Stimulated activated CD8-positive, alpha-beta memory T cell treated with anti-CD3 and anti-CD28 coated beads, Interleukin-4, amount 100 ng/mL, for 4 hours (primary cell): ENCODE data around the gene SPACA9.

ENCODE experiments used
- DNase-seq, 2 donors: peaks; one replicate each; pipeline ENCODE4 v3.0.0-alpha.2; 2020; ENCODE audit warnings: low read depth in 2 of 2, low spot score in 1 of 2

SPACA9 gene

DNA sequence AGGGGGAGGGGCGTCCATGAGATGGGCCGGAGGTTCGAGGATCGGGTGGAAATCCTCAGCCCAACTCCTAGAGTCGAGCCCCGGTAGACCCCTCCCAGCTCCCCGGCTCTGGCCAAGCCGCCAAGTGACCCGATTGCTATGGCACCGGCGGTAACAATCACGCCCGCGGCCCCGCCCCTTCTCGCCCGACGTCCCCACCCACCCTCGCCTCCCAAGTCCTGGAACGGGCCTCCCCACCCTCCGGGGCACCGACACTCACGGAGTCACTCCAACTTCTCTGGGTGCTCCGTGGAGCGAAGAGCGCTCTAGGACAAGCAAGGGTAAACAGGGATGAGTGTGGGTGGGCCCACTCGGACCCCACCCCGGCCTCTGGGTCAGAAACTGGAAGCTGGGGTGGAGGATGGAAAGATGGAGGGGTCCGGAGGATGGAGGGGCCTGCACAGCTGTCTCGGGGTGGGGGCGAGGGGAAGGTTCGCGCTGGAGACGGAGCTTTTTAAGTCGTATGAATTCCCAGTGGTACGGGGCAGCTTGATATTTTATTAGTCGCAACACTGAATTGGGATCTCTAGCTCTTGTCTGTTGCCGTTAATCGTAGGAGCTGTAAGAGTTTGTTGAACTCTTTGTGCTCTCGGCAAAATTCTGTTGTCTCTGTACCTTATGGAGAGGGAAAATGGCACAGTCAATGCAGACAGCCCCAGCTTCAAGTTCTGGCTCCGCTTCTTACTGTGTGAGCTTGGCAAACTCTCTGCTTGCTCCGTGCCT, at the start of gene SPACA9:
TSS of gene SPACA9 (plus strand) at position 204 of the 762 bp plus-strand sequence. CDS start 5,050 bp downstream, outside the sequence.
- no peak for DNase-seq

- no peak for DNase-seq
Observed at GRCh38 chr9:132832171-132832881, 46.4 kb upstream of the SPACA9 start.

- DNase-seq: no peak
Observed at GRCh38 chr9:132833550-132834121, 45.1 kb upstream of the SPACA9 start.

DNA sequence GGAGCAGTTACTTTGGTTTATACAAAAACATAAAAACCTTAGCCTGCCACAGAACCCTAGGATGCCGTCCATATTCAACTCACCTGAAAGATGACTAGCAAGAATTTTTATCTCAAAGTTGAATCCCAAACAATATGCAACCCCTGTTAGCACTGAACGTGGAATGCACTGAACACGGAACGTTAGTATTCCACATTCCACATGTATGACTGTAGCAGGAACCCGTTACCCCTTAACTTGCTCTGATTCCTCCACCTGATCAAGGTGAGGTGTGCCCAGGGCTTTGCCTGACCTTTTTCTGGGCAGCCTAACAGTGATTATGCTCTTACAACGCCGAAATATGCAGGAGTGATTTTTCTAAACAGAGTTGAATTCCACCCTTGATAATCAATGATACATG, 44.4 kb upstream of the SPACA9 start:
- DNase-seq: no peak

DNA sequence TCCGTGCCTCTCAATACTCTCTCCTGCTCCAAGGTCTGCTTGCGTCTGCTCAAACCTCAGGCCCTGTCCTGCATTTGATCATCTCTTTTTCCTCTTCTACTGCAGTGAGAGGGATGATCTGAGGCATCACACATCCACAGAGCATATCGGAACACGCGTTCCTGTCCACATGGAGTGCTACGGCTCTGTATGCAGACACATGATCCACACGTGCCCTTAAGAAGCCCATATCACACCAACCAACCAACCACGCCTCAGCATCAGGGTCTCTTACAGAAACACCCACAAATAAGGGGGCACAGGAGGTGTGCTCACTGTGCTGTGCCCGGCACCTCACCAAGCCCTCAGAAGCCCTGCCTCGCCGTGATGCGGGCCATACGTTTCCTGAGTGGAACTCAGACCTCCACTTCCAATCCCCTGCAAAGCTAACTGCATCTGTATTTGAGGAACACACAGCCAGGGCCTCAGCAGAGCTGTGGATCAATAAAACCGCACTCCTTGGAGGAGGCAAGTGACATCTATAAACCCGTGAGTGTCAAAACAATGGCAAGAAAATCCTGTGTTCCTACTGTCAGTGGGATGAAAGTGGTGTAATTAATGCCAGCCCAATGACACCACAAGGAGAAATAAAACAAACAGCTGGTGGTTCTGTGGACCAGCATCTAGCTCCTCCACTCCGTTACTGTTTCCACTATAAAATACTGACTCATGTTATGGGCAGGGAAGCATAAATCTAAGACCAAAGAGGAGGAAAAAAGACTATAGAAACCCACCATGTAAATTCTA, 41.0 kb upstream of the SPACA9 start:
- DNase-seq: no peak

GRCh38 chr9:132838291-132838690, 40.4 kb upstream of the SPACA9 start:
- DNase-seq: no peak

DNA sequence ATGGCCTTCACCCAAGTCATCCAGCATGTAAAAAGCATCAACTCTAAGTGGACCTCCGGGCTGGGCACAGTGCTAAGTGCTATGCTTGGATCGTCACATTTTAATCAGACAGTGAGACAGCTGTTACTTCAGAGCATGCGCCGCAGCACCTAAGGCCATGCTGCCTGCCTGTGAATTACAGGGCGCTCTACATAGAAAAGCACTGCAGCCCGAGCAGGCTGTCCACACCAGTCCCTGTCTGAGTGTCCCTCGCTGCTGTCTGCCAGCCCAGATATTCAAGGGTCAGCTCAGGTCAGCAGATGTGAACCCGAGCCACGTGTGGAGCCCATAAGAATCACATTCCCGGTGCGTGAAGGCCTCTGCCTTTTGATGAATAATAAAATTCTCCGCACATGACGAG, 37.7 kb upstream of the SPACA9 start:
- DNase-seq: no peak

DNA sequence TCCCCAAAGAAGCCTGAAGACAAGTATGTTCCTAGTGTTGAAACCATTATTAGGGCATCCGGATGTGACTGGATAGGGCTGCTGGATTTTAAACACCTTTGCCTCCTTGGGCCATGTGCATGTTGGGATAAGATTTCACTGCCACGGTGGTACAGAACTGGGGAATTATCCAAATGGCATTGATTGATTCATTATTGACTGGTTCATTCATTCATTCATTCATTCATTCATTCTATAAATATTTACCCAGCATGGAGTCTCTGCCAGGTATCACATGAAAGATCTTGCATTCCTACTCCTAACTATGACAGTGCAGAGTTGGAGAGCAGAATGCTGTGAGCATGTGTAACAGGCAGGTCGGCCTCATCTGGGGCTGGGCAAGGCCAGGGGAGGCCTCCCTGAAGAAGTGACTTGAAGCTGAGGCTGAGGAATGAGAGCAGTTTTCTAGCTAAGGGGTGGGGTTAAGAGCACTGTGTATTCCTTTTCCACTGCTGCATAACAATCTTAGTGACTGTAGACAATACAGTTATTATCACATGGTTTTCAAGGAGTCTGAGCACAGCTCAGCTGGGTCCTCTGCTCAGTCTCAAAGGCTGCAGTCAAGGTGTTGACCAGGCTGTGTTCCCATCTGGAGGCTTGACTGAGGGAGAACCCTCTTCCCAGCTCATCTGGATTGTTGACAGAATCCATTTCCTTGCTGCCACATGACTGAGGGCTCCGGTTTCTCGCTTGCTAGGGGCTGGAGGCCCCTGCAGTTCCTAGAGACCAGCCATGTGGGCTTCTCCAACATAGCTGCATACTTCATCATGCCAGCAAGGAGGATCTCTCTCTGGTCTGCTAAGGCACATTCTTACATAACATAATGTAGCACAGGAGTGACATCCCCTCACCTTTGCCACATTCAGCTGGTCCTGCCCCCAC, 36.3 kb upstream of the SPACA9 start:
- no peak for DNase-seq

GRCh38 chr9:132846109-132846917, 32.4 kb upstream of the SPACA9 start:
- no peak for DNase-seq

GRCh38 chr9:132846918-132847515, 31.7 kb upstream of the SPACA9 start:
- DNase-seq: no peak

- DNase-seq: no peak
Observed at GRCh38 chr9:132849185-132849706, 29.5 kb upstream of the SPACA9 start.

DNA sequence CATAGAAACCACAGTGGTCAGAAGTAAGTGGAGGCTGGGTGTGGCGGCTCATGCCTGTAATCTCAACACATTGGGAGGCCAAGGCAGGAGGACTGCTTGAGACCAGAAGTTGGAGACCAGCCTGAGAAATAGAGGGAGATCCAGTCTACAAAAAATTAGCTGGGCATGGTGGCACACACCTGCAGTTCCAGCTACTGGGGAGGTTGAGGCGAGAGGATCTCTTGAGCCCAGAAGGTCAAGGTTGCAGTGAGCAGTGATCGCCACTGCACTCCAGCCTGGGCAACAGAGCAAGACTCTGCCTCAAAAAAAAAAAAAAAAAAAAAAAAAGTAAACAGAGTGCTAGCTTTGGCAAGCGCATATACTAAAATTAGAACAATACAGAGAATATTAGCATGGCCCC, 25.2 kb upstream of the SPACA9 start:
- DNase-seq: no peak

DNA sequence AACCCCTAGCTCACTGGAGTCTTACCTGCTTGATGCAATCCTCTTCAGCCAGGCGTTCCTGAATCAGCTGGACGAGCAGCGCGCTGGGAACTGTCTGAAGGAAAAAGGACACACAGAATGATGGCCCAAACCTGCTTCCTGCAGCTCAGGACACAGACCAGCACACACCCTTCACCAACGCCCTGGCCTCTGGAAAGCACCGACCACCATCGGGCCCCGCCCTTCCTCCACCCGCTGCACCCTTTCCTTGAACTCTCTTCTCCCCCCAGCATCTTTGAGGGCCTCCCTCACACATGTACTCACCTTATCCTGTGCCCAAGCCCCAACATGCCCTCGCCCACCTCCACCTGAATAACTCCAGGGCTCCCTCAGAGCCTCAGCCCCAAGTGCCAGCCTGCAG, 23.9 kb upstream of the SPACA9 start:
- DNase-seq: no peak

- no peak for DNase-seq
Observed at GRCh38 chr9:132855904-132856303, 22.8 kb upstream of the SPACA9 start.

GRCh38 chr9:132857031-132857430, 21.7 kb upstream of the SPACA9 start:
- DNase-seq: no peak

DNA sequence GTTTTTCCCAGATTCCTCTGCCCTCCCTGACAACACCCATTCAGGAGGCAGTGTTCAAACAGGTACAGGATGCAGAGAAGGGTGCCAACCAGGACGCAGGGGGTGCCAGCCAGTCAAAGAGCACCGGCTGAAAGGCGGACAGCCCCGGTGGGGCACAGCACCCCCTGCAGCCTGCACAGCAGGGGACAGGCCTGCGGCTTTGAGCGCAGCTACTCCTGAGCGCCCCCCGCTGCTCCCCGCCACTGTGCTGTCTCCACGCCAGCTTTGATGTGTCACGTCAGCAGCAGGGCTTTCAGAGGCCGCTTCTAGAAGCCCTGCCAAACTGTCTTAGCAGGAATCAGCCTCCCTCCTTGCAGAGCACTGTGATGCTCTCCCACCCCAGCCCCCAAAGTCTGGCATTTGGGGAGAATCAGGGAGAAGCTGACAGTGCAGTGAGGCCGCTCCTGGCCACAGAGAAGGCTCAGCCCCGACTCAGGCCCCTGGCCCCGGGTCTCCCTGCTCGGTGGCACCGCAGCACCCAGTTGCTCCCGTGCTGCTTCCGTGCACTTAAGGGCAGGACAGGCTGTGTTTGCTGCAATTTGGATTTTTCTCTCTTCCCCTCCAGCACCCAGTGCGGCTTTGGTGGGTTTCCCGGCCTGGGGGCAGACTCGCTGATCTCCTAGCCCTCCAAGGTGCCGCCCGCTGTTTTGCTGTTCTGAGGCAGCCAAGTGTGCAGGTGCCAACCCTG, 20.9 kb upstream of the SPACA9 start:
- no peak for DNase-seq

DNA sequence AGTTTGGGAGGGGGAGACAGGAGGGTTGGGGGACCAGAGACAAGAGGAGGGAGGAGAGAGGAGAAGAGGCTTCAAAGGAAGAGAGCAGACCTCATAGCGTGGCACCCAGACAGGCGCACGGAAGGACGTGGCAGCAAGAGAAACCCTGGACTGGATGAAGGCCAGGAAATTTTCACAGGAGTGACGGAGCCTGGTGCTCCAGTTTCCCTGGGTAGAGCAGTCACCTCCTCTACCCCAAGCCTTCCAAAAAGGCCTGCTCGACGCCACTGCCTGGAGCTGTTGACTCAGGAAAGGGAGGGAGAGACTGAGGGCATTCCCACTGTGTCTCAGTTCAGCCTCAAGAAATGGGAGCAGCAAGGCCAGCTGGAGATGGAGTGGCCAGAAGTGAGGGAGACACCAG, 19.9 kb upstream of the SPACA9 start:
- no peak for DNase-seq

DNA sequence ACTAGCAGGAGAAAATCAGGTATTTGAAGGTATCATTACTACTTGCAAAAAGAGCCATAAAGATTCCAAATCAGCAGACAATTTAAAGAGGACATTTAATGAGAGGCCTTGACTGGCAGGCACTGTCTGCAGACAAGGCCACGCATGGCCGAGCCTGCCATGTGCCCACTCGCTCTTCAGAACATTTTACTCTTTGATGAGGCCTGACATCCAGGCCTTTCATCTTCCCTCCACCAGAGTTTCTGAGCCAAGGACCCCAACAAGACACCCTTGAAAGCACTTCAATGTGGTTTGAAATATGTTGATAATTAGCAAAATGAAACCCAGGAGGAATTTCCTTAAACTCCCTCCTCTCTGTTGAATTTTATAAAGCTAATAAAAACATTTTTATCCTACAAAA, 17.0 kb upstream of the SPACA9 start:
- DNase-seq: no peak
